ENCODE data around the gene CKS2.

DNA sequence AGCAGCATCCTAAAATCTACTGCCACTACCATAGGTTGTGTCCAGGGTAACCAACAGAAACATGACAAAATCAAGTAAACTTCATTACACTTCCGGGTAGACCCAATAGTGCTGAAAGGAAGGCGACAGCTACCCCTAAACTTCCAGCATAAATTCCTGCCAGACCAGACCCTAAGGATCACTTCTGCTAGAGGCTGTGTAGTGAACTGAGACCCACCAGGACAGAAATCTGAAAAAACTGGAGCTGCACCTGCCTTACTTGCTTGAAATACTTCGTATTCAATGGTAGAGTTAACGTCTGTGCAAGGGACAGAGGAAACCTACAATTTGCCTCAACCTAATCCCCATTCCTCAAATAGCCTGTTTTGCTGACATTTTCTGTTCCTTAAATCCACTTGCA lies 6.3 kb downstream of the CKS2 start:
- TF ChIP-seq, protein P1, sequence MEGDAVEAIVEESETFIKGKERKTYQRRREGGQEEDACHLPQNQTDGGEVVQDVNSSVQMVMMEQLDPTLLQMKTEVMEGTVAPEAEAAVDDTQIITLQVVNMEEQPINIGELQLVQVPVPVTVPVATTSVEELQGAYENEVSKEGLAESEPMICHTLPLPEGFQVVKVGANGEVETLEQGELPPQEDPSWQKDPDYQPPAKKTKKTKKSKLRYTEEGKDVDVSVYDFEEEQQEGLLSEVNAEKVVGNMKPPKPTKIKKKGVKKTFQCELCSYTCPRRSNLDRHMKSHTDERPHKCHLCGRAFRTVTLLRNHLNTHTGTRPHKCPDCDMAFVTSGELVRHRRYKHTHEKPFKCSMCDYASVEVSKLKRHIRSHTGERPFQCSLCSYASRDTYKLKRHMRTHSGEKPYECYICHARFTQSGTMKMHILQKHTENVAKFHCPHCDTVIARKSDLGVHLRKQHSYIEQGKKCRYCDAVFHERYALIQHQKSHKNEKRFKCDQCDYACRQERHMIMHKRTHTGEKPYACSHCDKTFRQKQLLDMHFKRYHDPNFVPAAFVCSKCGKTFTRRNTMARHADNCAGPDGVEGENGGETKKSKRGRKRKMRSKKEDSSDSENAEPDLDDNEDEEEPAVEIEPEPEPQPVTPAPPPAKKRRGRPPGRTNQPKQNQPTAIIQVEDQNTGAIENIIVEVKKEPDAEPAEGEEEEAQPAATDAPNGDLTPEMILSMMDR (IDR thresholded peaks at IDR 0.05) = no peak
- no peak for TF ChIP-seq POLR2A (IDR thresholded peaks at IDR 0.05)

Measured in uterus (tissue), 2 donors.